Esophagus muscularis mucosa (tissue), 3 donors: ENCODE data around the gene CDH4.

Experiments
- POLR2A ChIP-seq: fragments of 450-650 bp; IDR thresholded peaks from one replicate; pipeline ENCODE4 v1.6.1; 2017; ENCODE audit warnings: antibody characterized with exemption, moderate library complexity, mild to moderate bottlenecking, low read depth
- TF ChIP-seq, protein P1 (sequence below), 3 experiments: fragments of 200-600 bp in 2 of 3; fragments of 450-650 bp in 1 of 3; sonication (generic) in 2 of 3; IDR thresholded peaks; one replicate each; pipeline ENCODE4 v1.5.1; 2017 to 2019; ENCODE audit warnings: antibody characterized with exemption in 3 of 3, mild to moderate bottlenecking in 2 of 3, moderate library complexity in 1 of 3

DNA sequence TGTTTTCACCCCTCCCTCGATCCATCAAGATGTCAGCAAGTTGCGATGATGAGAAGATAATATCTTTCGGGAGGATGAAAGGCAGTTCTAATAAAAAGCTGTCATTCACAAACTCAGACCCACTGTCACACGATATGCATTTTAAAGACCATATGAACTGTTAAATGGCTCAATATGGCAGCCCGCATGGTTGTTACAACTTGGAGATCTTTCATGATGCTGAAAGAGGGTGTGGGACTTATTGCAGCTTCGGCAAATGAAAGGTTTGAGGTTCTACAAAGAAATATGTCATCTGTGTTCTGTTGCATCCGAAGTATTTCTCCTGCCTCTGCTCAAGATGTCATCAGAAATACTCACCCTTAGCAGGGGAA lies 128.5 kb downstream of the CDH4 start:
- TF ChIP-seq, protein P1, sequence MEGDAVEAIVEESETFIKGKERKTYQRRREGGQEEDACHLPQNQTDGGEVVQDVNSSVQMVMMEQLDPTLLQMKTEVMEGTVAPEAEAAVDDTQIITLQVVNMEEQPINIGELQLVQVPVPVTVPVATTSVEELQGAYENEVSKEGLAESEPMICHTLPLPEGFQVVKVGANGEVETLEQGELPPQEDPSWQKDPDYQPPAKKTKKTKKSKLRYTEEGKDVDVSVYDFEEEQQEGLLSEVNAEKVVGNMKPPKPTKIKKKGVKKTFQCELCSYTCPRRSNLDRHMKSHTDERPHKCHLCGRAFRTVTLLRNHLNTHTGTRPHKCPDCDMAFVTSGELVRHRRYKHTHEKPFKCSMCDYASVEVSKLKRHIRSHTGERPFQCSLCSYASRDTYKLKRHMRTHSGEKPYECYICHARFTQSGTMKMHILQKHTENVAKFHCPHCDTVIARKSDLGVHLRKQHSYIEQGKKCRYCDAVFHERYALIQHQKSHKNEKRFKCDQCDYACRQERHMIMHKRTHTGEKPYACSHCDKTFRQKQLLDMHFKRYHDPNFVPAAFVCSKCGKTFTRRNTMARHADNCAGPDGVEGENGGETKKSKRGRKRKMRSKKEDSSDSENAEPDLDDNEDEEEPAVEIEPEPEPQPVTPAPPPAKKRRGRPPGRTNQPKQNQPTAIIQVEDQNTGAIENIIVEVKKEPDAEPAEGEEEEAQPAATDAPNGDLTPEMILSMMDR (IDR thresholded peaks at IDR 0.05), result no peak
- no peak for TF ChIP-seq POLR2A
